PC-9 (cell line): ENCODE results near the gene SPAG7. TPM values are rescaled to one million over a fixed set of nuclear protein-coding genes. Genes with fewer than 3 reads are reported as not detected.

Source experiments
- BruUV-seq: library from RNA; stranded (reverse); fragments of 400-500 nt; replicated peaks from 2 replicates; lab custom pipeline; 2021; lab: Mats Ljungman, UMichigan
- CTCF ChIA-PET: fragments of 300-600 bp; sonication (Branson Sonifier 250); formaldehyde crosslinking; loops from one replicate; lab custom pipeline; 2022; ENCODE audit warnings: antibody characterized with exemption; lab: Charles Lee
- POLR2A ChIA-PET: fragments of 300-600 bp; sonication (Branson Sonifier 250); formaldehyde crosslinking; loops from one replicate; lab custom pipeline; 2022; ENCODE audit warnings: antibody characterized with exemption; ENCODE audit not compliant: unreplicated experiment; lab: Charles Lee
- DNase-seq, 2 experiments: peaks; one replicate each; pipeline versions ENCODE4 v3.0.0 to v3.0.0-alpha.2; 2015 to 2022; ENCODE audit warnings: mixed read lengths in 1 of 2
- H2AFZ ChIP-seq: fragments of 200-600 bp; sonication (generic); 2 replicates; pipeline ENCODE4 v1.8.1; 2017; ENCODE audit warnings: antibody characterized with exemption
- H3F3A ChIP-seq: fragments of 200-600 bp; sonication (generic); 2 replicates; pipeline ENCODE4 v1.8.1; 2017; ENCODE audit warnings: antibody characterized with exemption, mild to moderate bottlenecking, low read depth; ENCODE audit not compliant: insufficient read depth
- H3K27ac ChIP-seq: fragments of 200-600 bp; sonication (generic); 2 replicates; pipeline ENCODE4 v1.6.1; 2016; ENCODE audit warnings: mixed run types
- H3K27me3 ChIP-seq: fragments of 200-600 bp; sonication (generic); 2 replicates; pipeline ENCODE4 v1.6.1; 2016; ENCODE audit warnings: low read depth, mixed run types; ENCODE audit not compliant: insufficient read depth
- H3K36me3 ChIP-seq: fragments of 200-600 bp; sonication (generic); 2 replicates; pipeline ENCODE4 v1.6.1; 2016; ENCODE audit warnings: low read depth, mixed run types
- H3K4me1 ChIP-seq: fragments of 200-600 bp; sonication (generic); replicated peaks from 2 replicates; pipeline ENCODE4 v1.6.1; 2016; ENCODE audit warnings: mixed run types; ENCODE audit not compliant: insufficient read depth
- H3K4me2 ChIP-seq: fragments of 200-600 bp; sonication (generic); 2 replicates; pipeline ENCODE4 v1.6.1; 2017; ENCODE audit warnings: mixed run types
- H3K4me3 ChIP-seq: fragments of 200-600 bp; sonication (generic); 2 replicates; pipeline ENCODE4 v1.6.1; 2016; ENCODE audit warnings: mixed run types
- H3K79me2 ChIP-seq: fragments of 200-600 bp; sonication (generic); 2 replicates; pipeline ENCODE4 v1.6.1; 2017; ENCODE audit warnings: low read depth, mixed run types
- H3K9me2 ChIP-seq: fragments of 200-600 bp; sonication (generic); 2 replicates; pipeline ENCODE4 v1.8.1; 2017; ENCODE audit warnings: mild to moderate bottlenecking; ENCODE audit not compliant: insufficient read depth
- H3K9me3 ChIP-seq: fragments of 200-600 bp; sonication (generic); 2 replicates; pipeline ENCODE4 v1.8.1; 2016; ENCODE audit warnings: low read depth; ENCODE audit not compliant: insufficient read depth
- H4K20me1 ChIP-seq: fragments of 200-600 bp; sonication (generic); 2 replicates; pipeline ENCODE4 v1.8.1; 2017; ENCODE audit not compliant: insufficient read depth
- CTCF ChIP-seq: fragments of 200-600 bp; sonication (generic); conservative IDR thresholded peaks from 2 replicates; pipeline ENCODE4 v1.6.1; 2017; ENCODE audit warnings: mixed run types, antibody characterized with exemption, mild to moderate bottlenecking, moderate library complexity
- EZH2 ChIP-seq: fragments of 200-600 bp; sonication (generic); IDR thresholded peaks from 2 replicates; pipeline ENCODE4 v1.8.0; 2017; ENCODE audit warnings: antibody characterized with exemption, low read depth
- intact Hi-C: fragments of 100-400 bp; cut with micrococcal nuclease; formaldehyde crosslinking; loops from one replicate; pipeline ENCODE4 v1.10.0; 2022; ENCODE audit not compliant: unreplicated experiment
- total RNA-seq: library from RNA; stranded (reverse); gene quantifications from 2 replicates; pipeline ENCODE4 v1.2.3, GENCODE V29; 2021

Gene SPAG7
- total RNA-seq, 1 experiment from 2014 or later: 40.4 TPM

GRCh38 chr17:4973256-4974114, 5.9 kb upstream of the SPAG7 start:
- peaks cover 28% of the 10 kb centered on the region for H3K79me2 ChIP-seq
- H3K9me3 ChIP-seq: no peaks in the 10 kb centered on the region
- ChIA-PET CTCF (no interaction called here), POLR2A (interaction anchor here (0.7 kb wide), 1 partner anchor 311 kb away, joined by 6 read pairs; no protein-coding TSS in a partner anchor)
- H3K4me1 ChIP-seq: peaks cover 11% of the 10 kb centered on the region
- H3K4me3 ChIP-seq: no peak overlapping the region
- no peaks in the 10 kb centered on the region for H3K27me3 ChIP-seq
- intact Hi-C loops: no loop called here
- H2AFZ ChIP-seq: no peak overlapping the region
- no peaks in the 10 kb centered on the region for H4K20me1 ChIP-seq
- peaks cover 25% of the 10 kb centered on the region; the same call in 1 of the 2 replicates for H3F3A ChIP-seq
- no peaks in the 10 kb centered on the region; the same call in 1 of the 2 replicates for H3K36me3 ChIP-seq
- no peaks in the 10 kb centered on the region for H3K9me2 ChIP-seq
- no peak overlapping the region for H3K4me2 ChIP-seq
- H3K27ac ChIP-seq: no peak overlapping the region
- no peak for DNase-seq
- BruUV-seq: no TSS peak
- TF ChIP-seq EZH2 (no peak), CTCF (no peak)

GRCh38 chr17:4972752-4973151, 5.1 kb upstream of the SPAG7 start:
- Histone ChIP-seq H3K27me3 (no peaks in the 10 kb centered on the region), H3K9me3 (no peaks in the 10 kb centered on the region), H3K4me3 (no peak overlapping the region), H3K27ac (no peak overlapping the region), H4K20me1 (no peaks in the 10 kb centered on the region), H3K79me2 (peaks cover 34% of the 10 kb centered on the region), H3K9me2 (no peaks in the 10 kb centered on the region), H3K36me3 (no peaks in the 10 kb centered on the region; the same call in 1 of the 2 replicates), H2AFZ (no peak overlapping the region), H3K4me2 (no peak overlapping the region), H3K4me1 (peaks cover 11% of the 10 kb centered on the region), H3F3A (peaks cover 30% of the 10 kb centered on the region; the same call in 1 of the 2 replicates)
- no peak for TF ChIP-seq CTCF
- TF ChIP-seq EZH2: no peak
- DNase-seq: no peak
- BruUV-seq: no TSS peak
- POLR2A ChIA-PET: interaction anchor here (0.7 kb wide), 1 partner anchor 311 kb away, joined by 6 read pairs; no protein-coding TSS in a partner anchor
- intact Hi-C loops: no loop called here
- CTCF ChIA-PET: no interaction called here

GRCh38 chr17:4972322-4972721, 4.7 kb upstream of the SPAG7 start:
- ChIA-PET POLR2A (no interaction called here), CTCF (no interaction called here)
- no peaks in the 10 kb centered on the region for H4K20me1 ChIP-seq
- H3K4me3 ChIP-seq: no peak overlapping the region
- no peak overlapping the region for H3K27ac ChIP-seq
- H3K4me1 ChIP-seq: peaks cover 11% of the 10 kb centered on the region
- TF ChIP-seq EZH2 (no peak), CTCF (no peak)
- H3K27me3 ChIP-seq: no peaks in the 10 kb centered on the region
- H3K36me3 ChIP-seq: no peaks in the 10 kb centered on the region; the same call in 1 of the 2 replicates
- peaks cover 34% of the 10 kb centered on the region for H3K79me2 ChIP-seq
- H3K9me2 ChIP-seq: no peaks in the 10 kb centered on the region
- H3F3A ChIP-seq: peaks cover 30% of the 10 kb centered on the region; the same call in 1 of the 2 replicates
- H2AFZ ChIP-seq: no peak overlapping the region
- BruUV-seq: no TSS peak
- no peak overlapping the region for H3K4me2 ChIP-seq
- H3K9me3 ChIP-seq: no peaks in the 10 kb centered on the region
- no peak for DNase-seq
- intact Hi-C loops: no loop called here
